SK-N-SH (cell line): ENCODE measurements around the gene APBA2. TPM values are rescaled to one million over a fixed set of nuclear protein-coding genes. Genes with fewer than 3 reads are reported as not detected.

Experiments used
- CTCF ChIA-PET: fragments of 300-600, 350-600 bp; formaldehyde crosslinking; extraction: SDS; loops from one replicate; lab custom pipeline; 2021; lab: Yijun Ruan, JAX
- POLR2A ChIA-PET: fragments of 350-600 bp; sonication (Branson Sonifier 250); formaldehyde crosslinking; extraction: SDS; loops from one replicate; lab custom pipeline; 2020; ENCODE audit warnings: antibody characterized with exemption, inconsistent platforms; lab: Yijun Ruan, JAX
- DNase-seq: peaks from one replicate; pipeline ENCODE4 v3.0.0; 2012
- H2AFZ ChIP-seq: fragments of 200-600 bp; sonication (generic); 2 replicates; pipeline ENCODE4 v1.8.1; 2016; ENCODE audit warnings: antibody characterized with exemption, mild to moderate bottlenecking, low read depth
- H3F3A ChIP-seq: fragments of 200-600 bp; sonication (generic); replicated peaks from 2 replicates; pipeline ENCODE3; 2016; ENCODE audit warnings: antibody characterized with exemption, mild to moderate bottlenecking; ENCODE audit not compliant: insufficient read depth
- H3K27ac ChIP-seq, 2 experiments: fragments of 200-500 bp in 1 of 2; fragments of 200-600 bp in 1 of 2; sonication (Bioruptor generic) in 1 of 2; sonication (generic), shearing (Covaris generic) in 1 of 2; 2 replicates each; pipeline versions ENCODE4 v1.5.1 to v1.6.1; 2014 to 2016; ENCODE audit warnings: low read depth in 2 of 2, inconsistent platforms in 1 of 2, low read length in 1 of 2, mild to moderate bottlenecking in 1 of 2, mixed read lengths in 1 of 2
- H3K27me3 ChIP-seq: fragments of 200-600 bp; sonication (generic), shearing (Covaris generic); 2 replicates; pipeline ENCODE4 v1.6.1; 2016; ENCODE audit warnings: mixed run types; ENCODE audit not compliant: insufficient read depth
- H3K36me3 ChIP-seq, 2 experiments: fragments of 200-500 bp in 1 of 2; fragments of 200-600 bp in 1 of 2; sonication (Bioruptor generic) in 1 of 2; sonication (generic) in 1 of 2; replicated peaks in 1 of 2; 2 replicates each; pipeline versions ENCODE3 to v1.5.1; 2014 to 2016; ENCODE audit warnings: low read length in 1 of 2, mild to moderate bottlenecking in 1 of 2; ENCODE audit not compliant: insufficient read depth in 2 of 2, control insufficient read depth in 1 of 2
- H3K4me1 ChIP-seq, 2 experiments: fragments of 200-500 bp in 1 of 2; fragments of 200-600 bp in 1 of 2; sonication (Bioruptor generic) in 1 of 2; sonication (generic), shearing (Covaris generic) in 1 of 2; 2 replicates each; pipeline versions ENCODE4 v1.5.1 to v1.6.1; 2014 to 2016; ENCODE audit warnings: low read depth in 1 of 2, low read length in 1 of 2, mixed run types in 1 of 2; ENCODE audit not compliant: insufficient read depth in 2 of 2, control insufficient read depth in 1 of 2
- H3K4me2 ChIP-seq: fragments of 200-600 bp; sonication (generic), shearing (Covaris generic); 2 replicates; pipeline ENCODE4 v1.6.1; 2017; ENCODE audit warnings: mixed run types
- H3K4me3 ChIP-seq, 2 experiments: fragments of 200-500 bp in 1 of 2; fragments of 200-600 bp in 1 of 2; sonication (Bioruptor generic) in 1 of 2; sonication (generic), shearing (Covaris generic) in 1 of 2; 2 replicates each; pipeline versions ENCODE4 v1.5.1 to v1.8.1; 2014 to 2016; ENCODE audit warnings: low read depth in 2 of 2, inconsistent platforms in 1 of 2, low read length in 1 of 2, mild to moderate bottlenecking in 1 of 2, mixed read lengths in 1 of 2, moderate library complexity in 1 of 2
- H3K79me2 ChIP-seq: fragments of 200-600 bp; sonication (generic); 2 replicates; pipeline ENCODE4 v1.8.1; 2017; ENCODE audit warnings: mild to moderate bottlenecking; ENCODE audit not compliant: insufficient read depth
- H3K9ac ChIP-seq: fragments of 200-600 bp; sonication (generic); 2 replicates; pipeline ENCODE4 v1.6.1; 2017; ENCODE audit warnings: mixed run types
- H3K9me2 ChIP-seq: fragments of 200-600 bp; sonication (generic); 2 replicates; pipeline ENCODE4 v1.6.1; 2017; ENCODE audit warnings: mixed run types
- H3K9me3 ChIP-seq: fragments of 200-600 bp; sonication (generic); 2 replicates; pipeline ENCODE4 v1.6.1; 2017; ENCODE audit warnings: mixed run types, mild to moderate bottlenecking, moderate library complexity
- H4K20me1 ChIP-seq: fragments of 200-600 bp; sonication (generic); 2 replicates; pipeline ENCODE4 v1.6.1; 2017; ENCODE audit warnings: mild to moderate bottlenecking, mixed run types; ENCODE audit not compliant: insufficient read depth
- CHD2 ChIP-seq: fragments of 150-350 bp; IDR thresholded peaks from 2 replicates; pipeline ENCODE4 v1.6.1; 2018; ENCODE audit warnings: low read length; ENCODE audit not compliant: partially characterized antibody
- FOSL2 ChIP-seq: IDR thresholded peaks from 2 replicates; pipeline ENCODE4 v1.4.0; 2012; ENCODE audit warnings: low read depth, mild to moderate bottlenecking, moderate library complexity, borderline replicate concordance
- GABPA ChIP-seq: IDR thresholded peaks from 2 replicates; pipeline ENCODE4 v1.4.0; 2012; ENCODE audit warnings: low read depth, mild to moderate bottlenecking
- GATA2 ChIP-seq: sonication (generic); formaldehyde crosslinking; IDR thresholded peaks from 2 replicates; pipeline ENCODE4 v1.5.0; 2020; ENCODE audit warnings: mild to moderate bottlenecking, missing genetic modification reagents
- JUND ChIP-seq: IDR thresholded peaks from 2 replicates; pipeline ENCODE4 v1.4.0; 2012
- MEF2A ChIP-seq: IDR thresholded peaks from 2 replicates; pipeline ENCODE4 v1.4.0; 2012; ENCODE audit warnings: low read depth, borderline replicate concordance
- MXI1 ChIP-seq: IDR thresholded peaks from 2 replicates; pipeline ENCODE4 v1.6.1; 2012; ENCODE audit warnings: mild to moderate bottlenecking, low read depth, low read length, improper control_type of control experiment
- NFIC ChIP-seq: IDR thresholded peaks from 2 replicates; pipeline ENCODE4 v1.4.0; 2012; ENCODE audit warnings: borderline replicate concordance
- NRF1 ChIP-seq: IDR thresholded peaks from 2 replicates; pipeline ENCODE4 v1.6.1; 2012; ENCODE audit warnings: low read depth, mild to moderate bottlenecking, low read length
- PBX3 ChIP-seq: IDR thresholded peaks from 2 replicates; pipeline ENCODE4; 2012
- RCOR1 ChIP-seq: fragments of 150-350 bp; IDR thresholded peaks from 2 replicates; pipeline ENCODE4 v1.6.1; 2017; ENCODE audit warnings: antibody characterized with exemption, low read length
- RFX5 ChIP-seq: IDR thresholded peaks from 2 replicates; pipeline ENCODE4 v1.6.1; 2012; ENCODE audit warnings: mild to moderate bottlenecking, improper control_type of control experiment, low read length
- TCF12 ChIP-seq: IDR thresholded peaks from 2 replicates; pipeline ENCODE4 v1.4.0; 2012
- USF1 ChIP-seq: IDR thresholded peaks from 2 replicates; pipeline ENCODE4 v1.4.0; 2012; ENCODE audit warnings: low read depth, borderline replicate concordance
- USF2 ChIP-seq: fragments of 150-350 bp; IDR thresholded peaks from 2 replicates; pipeline ENCODE4 v1.6.1; 2017; ENCODE audit warnings: antibody characterized with exemption, low read length, low read depth, borderline replicate concordance
- YY1 ChIP-seq: IDR thresholded peaks from 2 replicates; pipeline ENCODE4 v1.4.0; 2012; ENCODE audit warnings: low read depth, mild to moderate bottlenecking
- WGBS: methylation state at CpG from one replicate; pipeline ENCODE4 v1.1.6; 2017; ENCODE audit warnings: low lambda C conversion rate; 5-methylcytosine and 5-hydroxymethylcytosine counted together
- polyA plus RNA-seq, 3 experiments: library from polyadenylated mRNA; depleted of rRNA; stranded (reverse); fragments of >200 nt; gene quantifications; 2 replicates each; pipeline ENCODE4 v1.2.3, GENCODE V29; 2012
- TF ChIP-seq, protein P1 (sequence below): fragments of 200-600 bp; sonication (generic); IDR thresholded peaks from 2 replicates; pipeline ENCODE4 v1.6.1; 2017; ENCODE audit warnings: antibody characterized with exemption, mild to moderate bottlenecking, moderate library complexity

APBA2 gene
- polyA plus RNA-seq, 1 of the 3 experiments (the other 2 are of a cell fraction) = 12.7 TPM

DNA sequence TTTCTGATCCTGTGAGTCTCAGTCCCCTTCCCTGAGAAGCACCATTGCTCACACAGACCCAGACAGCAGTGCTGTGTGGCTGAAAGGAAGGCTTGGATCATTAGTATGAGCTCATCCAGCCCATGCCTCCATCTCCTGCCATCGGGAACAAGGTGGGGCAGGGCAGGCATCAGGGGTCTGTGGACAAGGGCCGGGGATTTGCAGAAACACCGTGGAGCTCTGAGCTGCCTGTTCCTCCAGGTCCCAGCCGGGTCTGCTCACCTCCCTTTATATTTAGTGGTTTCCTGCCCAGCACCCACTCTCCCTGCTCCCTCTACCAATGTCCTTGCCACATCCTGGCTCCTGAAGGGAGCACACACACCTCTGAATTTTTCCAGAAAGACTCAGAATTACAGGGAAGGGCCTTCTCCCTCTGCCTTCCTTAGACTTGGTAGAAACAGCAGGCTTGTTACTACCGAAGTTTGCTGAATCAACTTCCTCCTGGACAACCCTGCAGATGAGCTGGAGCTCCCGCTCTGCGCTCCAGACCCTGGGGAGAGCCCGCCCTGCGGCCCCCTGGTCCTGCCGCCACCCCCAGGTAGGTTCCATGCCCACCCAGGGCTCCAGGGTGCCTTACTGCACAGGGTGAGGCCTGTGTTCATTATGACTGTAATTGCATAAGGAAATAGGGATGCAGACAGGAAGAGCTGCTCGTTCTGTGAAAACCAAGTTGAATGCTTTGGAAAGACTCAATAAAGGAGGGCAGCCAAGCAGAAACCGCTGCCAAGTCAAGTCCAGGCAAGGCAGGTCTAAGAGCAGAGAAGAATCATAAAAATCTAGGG lies 255.7 kb downstream of the APBA2 start:
- POLR2A ChIA-PET = no interaction called here
- Histone ChIP-seq H3K4me3 (no peak overlapping the region), H4K20me1 (no peaks in the 10 kb centered on the region), H3K9me2 (no peaks in the 10 kb centered on the region), H3K4me2 (no peak overlapping the region), H3F3A (no peaks in the 10 kb centered on the region), H3K36me3 (no peaks in the 10 kb centered on the region), H3K9me3 (no peaks in the 10 kb centered on the region), H3K9ac (no peak overlapping the region), H2AFZ (no peak overlapping the region), H3K27ac (no peak overlapping the region), H3K4me1 (peaks cover 0 to 10% of the 10 kb centered on the region in 2 experiments; a peak in 1 of 4 replicates), H3K79me2 (no peaks in the 10 kb centered on the region), H3K27me3 (peaks cover 5% of the 10 kb centered on the region; the same call in 1 of the 2 replicates)
- CTCF ChIA-PET = interaction anchor here (1.4 to 3.2 kb wide), 3 partner anchors 16 to 131 kb away, joined by 3 to 18 read pairs (median 7); no protein-coding TSS in a partner anchor
- no peak for DNase-seq
- 41% methylated on average over 8 of the region's 12 CpGs for WGBS
- TF ChIP-seq YY1 (no peak), GATA2 (CRISPR knock-in tag) (no peak), MXI1 (no peak), GABPA (no peak), USF2 (no peak), FOSL2 (no peak), NFIC (no peak), RFX5 (no peak), NRF1 (no peak), MEF2A (no peak)
- TF ChIP-seq, protein P1, sequence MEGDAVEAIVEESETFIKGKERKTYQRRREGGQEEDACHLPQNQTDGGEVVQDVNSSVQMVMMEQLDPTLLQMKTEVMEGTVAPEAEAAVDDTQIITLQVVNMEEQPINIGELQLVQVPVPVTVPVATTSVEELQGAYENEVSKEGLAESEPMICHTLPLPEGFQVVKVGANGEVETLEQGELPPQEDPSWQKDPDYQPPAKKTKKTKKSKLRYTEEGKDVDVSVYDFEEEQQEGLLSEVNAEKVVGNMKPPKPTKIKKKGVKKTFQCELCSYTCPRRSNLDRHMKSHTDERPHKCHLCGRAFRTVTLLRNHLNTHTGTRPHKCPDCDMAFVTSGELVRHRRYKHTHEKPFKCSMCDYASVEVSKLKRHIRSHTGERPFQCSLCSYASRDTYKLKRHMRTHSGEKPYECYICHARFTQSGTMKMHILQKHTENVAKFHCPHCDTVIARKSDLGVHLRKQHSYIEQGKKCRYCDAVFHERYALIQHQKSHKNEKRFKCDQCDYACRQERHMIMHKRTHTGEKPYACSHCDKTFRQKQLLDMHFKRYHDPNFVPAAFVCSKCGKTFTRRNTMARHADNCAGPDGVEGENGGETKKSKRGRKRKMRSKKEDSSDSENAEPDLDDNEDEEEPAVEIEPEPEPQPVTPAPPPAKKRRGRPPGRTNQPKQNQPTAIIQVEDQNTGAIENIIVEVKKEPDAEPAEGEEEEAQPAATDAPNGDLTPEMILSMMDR = no peak

DNA sequence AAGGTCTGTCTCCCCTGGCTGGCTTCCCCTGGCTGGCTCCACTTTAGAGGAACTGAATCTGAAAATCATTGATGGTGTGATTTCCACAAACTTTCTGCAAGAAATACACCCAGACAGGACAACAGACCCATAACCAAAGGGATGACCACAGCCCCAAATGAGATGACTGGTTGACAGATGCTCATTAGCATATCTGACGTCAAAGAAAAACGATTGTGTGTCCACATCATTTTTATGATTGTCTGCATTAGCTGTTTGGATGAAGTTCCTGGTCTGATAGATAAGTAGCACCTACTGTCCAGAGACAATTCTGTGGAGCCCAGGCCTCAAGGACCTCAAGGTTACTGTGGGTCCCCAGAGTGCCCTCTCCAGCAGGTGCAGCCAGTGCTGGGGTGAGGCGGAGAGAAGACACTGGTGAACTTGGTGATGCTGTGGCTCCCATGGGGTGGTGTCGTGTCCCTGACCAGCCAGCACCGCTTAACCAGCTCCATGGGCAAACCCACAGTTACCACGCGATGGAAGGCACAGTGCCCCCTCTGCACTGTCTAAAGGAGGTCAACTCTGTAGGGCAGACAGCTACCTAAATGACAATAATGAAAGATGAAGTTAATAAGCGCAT lies 256.5 kb downstream of the APBA2 start:
- 61% methylated on average over 7 of the region's 8 CpGs for whole genome bisulfite sequencing
- no peak for TF ChIP-seq GATA2 (CRISPR knock-in tag)
- no peak for TF ChIP-seq USF1
- no peak for TF ChIP-seq CHD2
- TF ChIP-seq JUND = no peak
- no peak for TF ChIP-seq RCOR1
- no peak for TF ChIP-seq TCF12
- TF ChIP-seq PBX3 = no peak

More for the DNA sequence above, 256.5 kb downstream of the APBA2 start:
- H3K4me3 ChIP-seq = no peak overlapping the region
- no peaks in the 10 kb centered on the region for H3K9me3 ChIP-seq
- POLR2A ChIA-PET = no interaction called here
- no peaks in the 10 kb centered on the region for H3F3A ChIP-seq
- H3K4me1 ChIP-seq = peaks cover 0 to 10% of the 10 kb centered on the region in 2 experiments; a peak in 1 of 4 replicates
- no peaks in the 10 kb centered on the region for H3K9me2 ChIP-seq
- no peak for DNase-seq
- H3K27me3 ChIP-seq = peaks cover 5% of the 10 kb centered on the region; the same call in 1 of the 2 replicates
- H3K9ac ChIP-seq = no peak overlapping the region
- no peaks in the 10 kb centered on the region for H3K79me2 ChIP-seq
- no peak overlapping the region for H2AFZ ChIP-seq
- CTCF ChIA-PET = interaction anchor here (3.2 kb wide), 1 partner anchor 16 kb away, joined by 18 read pairs; no protein-coding TSS in a partner anchor
- H3K36me3 ChIP-seq = no peaks in the 10 kb centered on the region
- no peak overlapping the region for H3K27ac ChIP-seq
- H4K20me1 ChIP-seq = no peaks in the 10 kb centered on the region
- no peak overlapping the region for H3K4me2 ChIP-seq
